Smooth muscle cell (in vitro differentiated cells): Measurements from ENCODE around the gene LRRN4. TPM values are rescaled to one million over a fixed set of nuclear protein-coding genes. Genes with fewer than 3 reads are reported as not detected.
A peak's percentile ranks its signal among the peaks of the same experiment; 100 is the strongest.

Source experiments
- DNase-seq: peaks from one replicate; lab custom pipeline; 2025; ENCODE audit not compliant: unreplicated experiment; lab: John Stamatoyannopoulos, UW
- H2AFZ ChIP-seq: fragments of 200-600 bp; sonication (generic); 2 replicates; pipeline ENCODE4 v1.6.0; 2016; ENCODE audit warnings: antibody characterized with exemption, low read depth, mild to moderate bottlenecking
- H3F3A ChIP-seq: fragments of 200-600 bp; sonication (generic); 2 replicates; pipeline ENCODE4 v1.6.0; 2017; ENCODE audit warnings: antibody characterized with exemption, low read depth
- H3K27ac ChIP-seq: fragments of 200-600 bp; sonication (generic); 2 replicates; pipeline ENCODE4 v1.5.1; 2016; ENCODE audit warnings: low read depth, mild to moderate bottlenecking
- H3K27me3 ChIP-seq: fragments of 200-600 bp; sonication (generic); 2 replicates; pipeline ENCODE4 v1.6.1; 2016; ENCODE audit warnings: low read depth, mild to moderate bottlenecking
- H3K36me3 ChIP-seq: fragments of 200-600 bp; sonication (generic); 2 replicates; pipeline ENCODE4 v1.5.1; 2016; ENCODE audit warnings: low read depth
- H3K4me1 ChIP-seq: fragments of 200-600 bp; sonication (generic); 2 replicates; pipeline ENCODE4 v1.5.1; 2016; ENCODE audit warnings: low read depth
- H3K4me2 ChIP-seq: fragments of 200-600 bp; sonication (generic); 2 replicates; pipeline ENCODE4 v1.6.0; 2016; ENCODE audit warnings: mild to moderate bottlenecking
- H3K4me3 ChIP-seq: fragments of 200-600 bp; sonication (generic); 2 replicates; pipeline ENCODE4 v1.5.1; 2016; ENCODE audit warnings: mild to moderate bottlenecking
- H3K79me2 ChIP-seq: fragments of 200-600 bp; sonication (generic); 2 replicates; pipeline ENCODE4 v1.6.0; 2016; ENCODE audit warnings: low read depth, mild to moderate bottlenecking
- H3K9ac ChIP-seq: fragments of 200-600 bp; sonication (generic); 2 replicates; pipeline ENCODE4 v1.6.0; 2016; ENCODE audit warnings: low read depth
- H3K9me3 ChIP-seq: fragments of 200-600 bp; sonication (generic); replicated peaks from 2 replicates; pipeline ENCODE4 v1.5.1; 2016; ENCODE audit warnings: low read depth
- H4K20me1 ChIP-seq: fragments of 200-600 bp; sonication (generic); 2 replicates; pipeline ENCODE4 v1.6.0; 2016; ENCODE audit warnings: low read depth
- WGBS: methylation state at CpG from one replicate; pipeline ENCODE4 v1.1.7; 2016; ENCODE audit warnings: low lambda C conversion rate; 5-methylcytosine and 5-hydroxymethylcytosine counted together
- polyA plus RNA-seq: library from polyadenylated mRNA; unstranded; fragments of >200 nt; fragmentation: Nextera tagmentation; extraction: Ambion mirVana; gene quantifications from 2 replicates; pipeline ENCODE4 v1.2.1, GENCODE V29; 2016
- total RNA-seq: library from RNA; depleted of rRNA; stranded (reverse); fragments of >200 nt; gene quantifications from 2 replicates; pipeline ENCODE4 v1.2.3, GENCODE V29; 2014
- TF ChIP-seq, protein P1 (sequence below): fragments of 200-600 bp; sonication (generic); IDR thresholded peaks from 2 replicates; pipeline ENCODE4 v1.5.1; 2017; ENCODE audit warnings: borderline replicate concordance, mild to moderate bottlenecking, antibody characterized with exemption; ENCODE audit not compliant: insufficient read depth, poor library complexity, severe bottlenecking

Gene LRRN4
- total and polyA plus RNA-seq, 2 experiments from 2014 or later, result 3.9 to 5.7 TPM

- TF ChIP-seq, protein P1, sequence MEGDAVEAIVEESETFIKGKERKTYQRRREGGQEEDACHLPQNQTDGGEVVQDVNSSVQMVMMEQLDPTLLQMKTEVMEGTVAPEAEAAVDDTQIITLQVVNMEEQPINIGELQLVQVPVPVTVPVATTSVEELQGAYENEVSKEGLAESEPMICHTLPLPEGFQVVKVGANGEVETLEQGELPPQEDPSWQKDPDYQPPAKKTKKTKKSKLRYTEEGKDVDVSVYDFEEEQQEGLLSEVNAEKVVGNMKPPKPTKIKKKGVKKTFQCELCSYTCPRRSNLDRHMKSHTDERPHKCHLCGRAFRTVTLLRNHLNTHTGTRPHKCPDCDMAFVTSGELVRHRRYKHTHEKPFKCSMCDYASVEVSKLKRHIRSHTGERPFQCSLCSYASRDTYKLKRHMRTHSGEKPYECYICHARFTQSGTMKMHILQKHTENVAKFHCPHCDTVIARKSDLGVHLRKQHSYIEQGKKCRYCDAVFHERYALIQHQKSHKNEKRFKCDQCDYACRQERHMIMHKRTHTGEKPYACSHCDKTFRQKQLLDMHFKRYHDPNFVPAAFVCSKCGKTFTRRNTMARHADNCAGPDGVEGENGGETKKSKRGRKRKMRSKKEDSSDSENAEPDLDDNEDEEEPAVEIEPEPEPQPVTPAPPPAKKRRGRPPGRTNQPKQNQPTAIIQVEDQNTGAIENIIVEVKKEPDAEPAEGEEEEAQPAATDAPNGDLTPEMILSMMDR, result no peak
- no peak overlapping the region for H3K9ac ChIP-seq
- H3K4me3 ChIP-seq, result no peak overlapping the region
- DNase-seq, result no peak
- no peaks in the 10 kb centered on the region for H3K79me2 ChIP-seq
- H3K27me3 ChIP-seq, result no peaks in the 10 kb centered on the region
- H3F3A ChIP-seq, result no peaks in the 10 kb centered on the region
- H2AFZ ChIP-seq, result no peak overlapping the region
- H3K4me2 ChIP-seq, result no peak overlapping the region
- no peaks in the 10 kb centered on the region for H3K9me3 ChIP-seq
- H4K20me1 ChIP-seq, result no peaks in the 10 kb centered on the region
- H3K4me1 ChIP-seq, result peaks cover 6% of the 10 kb centered on the region
- no peaks in the 10 kb centered on the region for H3K36me3 ChIP-seq
- H3K27ac ChIP-seq, result no peak overlapping the region
- 29% methylated on average over 7 of the region's 7 CpGs for WGBS
Measured at GRCh38 chr20:6058684-6059295, 4.9 kb upstream of the LRRN4 start.

- no peaks in the 10 kb centered on the region for H3K36me3 ChIP-seq
- no peak overlapping the region for H3K9ac ChIP-seq
- H3K79me2 ChIP-seq, result no peaks in the 10 kb centered on the region
- H3K27ac ChIP-seq, result no peak overlapping the region
- DNase-seq, result no peak
- no peak overlapping the region for H3K4me3 ChIP-seq
- H3K4me2 ChIP-seq, result no peak overlapping the region
- peaks cover 10% of the 10 kb centered on the region for H3K4me1 ChIP-seq
- H2AFZ ChIP-seq, result no peak overlapping the region
- no peaks in the 10 kb centered on the region for H3K27me3 ChIP-seq
- 96% methylated on average over 2 of the region's 2 CpGs for WGBS
- peaks cover 7% of the 10 kb centered on the region for H3F3A ChIP-seq
- H3K9me3 ChIP-seq, result no peaks in the 10 kb centered on the region
- H4K20me1 ChIP-seq, result no peaks in the 10 kb centered on the region
- TF ChIP-seq, protein P1, result no peak
Measured at GRCh38 chr20:6057691-6058090, 3.8 kb upstream of the LRRN4 start.

DNA sequence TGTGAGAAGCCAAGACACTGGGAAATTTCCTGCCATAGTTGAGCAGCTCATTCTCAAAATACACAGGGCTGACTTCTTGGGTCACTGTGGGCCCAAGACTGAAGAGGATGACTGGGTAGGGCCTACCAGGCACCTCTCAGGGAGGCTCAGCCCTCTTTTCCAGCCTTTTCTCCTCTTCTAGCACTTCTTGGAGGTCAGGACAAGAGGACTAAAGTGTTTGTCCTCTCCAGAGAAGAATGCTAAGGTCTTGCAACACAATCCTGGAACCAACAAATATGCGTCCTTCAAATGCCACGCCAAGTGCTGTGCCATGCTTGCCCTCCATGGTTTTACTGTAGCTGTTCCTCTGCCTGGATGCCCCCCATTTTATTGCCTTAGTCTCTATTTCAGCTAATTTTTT lies 3.3 kb upstream of the LRRN4 start:
- Histone ChIP-seq H3K4me3 (no peak overlapping the region), H3K27me3 (no peaks in the 10 kb centered on the region), H3K9ac (no peak overlapping the region), H2AFZ (no peak overlapping the region), H3K36me3 (no peaks in the 10 kb centered on the region), H3K4me2 (no peak overlapping the region), H3F3A (peaks cover 7% of the 10 kb centered on the region), H3K27ac (no peak overlapping the region), H3K9me3 (no peaks in the 10 kb centered on the region), H3K79me2 (peaks cover under 1% of the 10 kb centered on the region), H3K4me1 (peaks cover 16% of the 10 kb centered on the region), H4K20me1 (no peaks in the 10 kb centered on the region)
- 98% methylated on average over 2 of the region's 2 CpGs for WGBS
- DNase-seq, result no peak
- TF ChIP-seq, protein P1, result no peak

GRCh38 chr20:6055981-6056569 lies 2.2 kb upstream of the LRRN4 start:
- H4K20me1 ChIP-seq, result no peaks in the 10 kb centered on the region
- peaks cover 7% of the 10 kb centered on the region for H3F3A ChIP-seq
- H3K36me3 ChIP-seq, result no peaks in the 10 kb centered on the region
- H3K4me3 ChIP-seq, result no peak overlapping the region
- TF ChIP-seq, protein P1, result peak; percentile 5
- peak overlapping the region; percentile 67 for H3K9ac ChIP-seq
- H2AFZ ChIP-seq, result no peak overlapping the region
- H3K9me3 ChIP-seq, result no peaks in the 10 kb centered on the region
- H3K27ac ChIP-seq, result peak overlapping the region; percentile 92
- H3K79me2 ChIP-seq, result peaks cover 5% of the 10 kb centered on the region
- H3K4me1 ChIP-seq, result peaks cover 21% of the 10 kb centered on the region
- H3K27me3 ChIP-seq, result no peaks in the 10 kb centered on the region
- WGBS, result 76% methylated on average over 9 of the region's 9 CpGs
- no peak for DNase-seq
- peak overlapping the region; percentile 96 for H3K4me2 ChIP-seq
